PC-9 (cell line): ENCODE results near the gene ZNF71. TPM values are rescaled to one million over a fixed set of nuclear protein-coding genes. Genes with fewer than 3 reads are reported as not detected.

Experiments
- BruUV-seq: library from RNA; stranded (reverse); fragments of 400-500 nt; replicated peaks from 2 replicates; lab custom pipeline; 2021; lab: Mats Ljungman, UMichigan
- CTCF ChIA-PET: fragments of 300-600 bp; sonication (Branson Sonifier 250); formaldehyde crosslinking; loops from one replicate; lab custom pipeline; 2022; ENCODE audit warnings: antibody characterized with exemption; lab: Charles Lee
- POLR2A ChIA-PET: fragments of 300-600 bp; sonication (Branson Sonifier 250); formaldehyde crosslinking; loops from one replicate; lab custom pipeline; 2022; ENCODE audit warnings: antibody characterized with exemption; ENCODE audit not compliant: unreplicated experiment; lab: Charles Lee
- DNase-seq, 2 experiments: peaks; one replicate each; pipeline versions ENCODE4 v3.0.0 to v3.0.0-alpha.2; 2015 to 2022; ENCODE audit warnings: mixed read lengths in 1 of 2
- H2AFZ ChIP-seq: fragments of 200-600 bp; sonication (generic); 2 replicates; pipeline ENCODE4 v1.8.1; 2017; ENCODE audit warnings: antibody characterized with exemption
- H3F3A ChIP-seq: fragments of 200-600 bp; sonication (generic); 2 replicates; pipeline ENCODE4 v1.8.1; 2017; ENCODE audit warnings: antibody characterized with exemption, mild to moderate bottlenecking, low read depth; ENCODE audit not compliant: insufficient read depth
- H3K27ac ChIP-seq: fragments of 200-600 bp; sonication (generic); 2 replicates; pipeline ENCODE4 v1.6.1; 2016; ENCODE audit warnings: mixed run types
- H3K27me3 ChIP-seq: fragments of 200-600 bp; sonication (generic); 2 replicates; pipeline ENCODE4 v1.6.1; 2016; ENCODE audit warnings: low read depth, mixed run types; ENCODE audit not compliant: insufficient read depth
- H3K36me3 ChIP-seq: fragments of 200-600 bp; sonication (generic); 2 replicates; pipeline ENCODE4 v1.6.1; 2016; ENCODE audit warnings: low read depth, mixed run types
- H3K4me1 ChIP-seq: fragments of 200-600 bp; sonication (generic); replicated peaks from 2 replicates; pipeline ENCODE4 v1.6.1; 2016; ENCODE audit warnings: mixed run types; ENCODE audit not compliant: insufficient read depth
- H3K4me2 ChIP-seq: fragments of 200-600 bp; sonication (generic); 2 replicates; pipeline ENCODE4 v1.6.1; 2017; ENCODE audit warnings: mixed run types
- H3K4me3 ChIP-seq: fragments of 200-600 bp; sonication (generic); 2 replicates; pipeline ENCODE4 v1.6.1; 2016; ENCODE audit warnings: mixed run types
- H3K79me2 ChIP-seq: fragments of 200-600 bp; sonication (generic); 2 replicates; pipeline ENCODE4 v1.6.1; 2017; ENCODE audit warnings: low read depth, mixed run types
- H3K9me2 ChIP-seq: fragments of 200-600 bp; sonication (generic); 2 replicates; pipeline ENCODE4 v1.8.1; 2017; ENCODE audit warnings: mild to moderate bottlenecking; ENCODE audit not compliant: insufficient read depth
- H3K9me3 ChIP-seq: fragments of 200-600 bp; sonication (generic); 2 replicates; pipeline ENCODE4 v1.8.1; 2016; ENCODE audit warnings: low read depth; ENCODE audit not compliant: insufficient read depth
- H4K20me1 ChIP-seq: fragments of 200-600 bp; sonication (generic); 2 replicates; pipeline ENCODE4 v1.8.1; 2017; ENCODE audit not compliant: insufficient read depth
- CTCF ChIP-seq: fragments of 200-600 bp; sonication (generic); conservative IDR thresholded peaks from 2 replicates; pipeline ENCODE4 v1.6.1; 2017; ENCODE audit warnings: mixed run types, antibody characterized with exemption, mild to moderate bottlenecking, moderate library complexity
- EZH2 ChIP-seq: fragments of 200-600 bp; sonication (generic); IDR thresholded peaks from 2 replicates; pipeline ENCODE4 v1.8.0; 2017; ENCODE audit warnings: antibody characterized with exemption, low read depth
- intact Hi-C: fragments of 100-400 bp; cut with micrococcal nuclease; formaldehyde crosslinking; loops from one replicate; pipeline ENCODE4 v1.10.0; 2022; ENCODE audit not compliant: unreplicated experiment
- total RNA-seq: library from RNA; stranded (reverse); gene quantifications from 2 replicates; pipeline ENCODE4 v1.2.3, GENCODE V29; 2021

Gene ZNF71
- total RNA-seq, 1 experiment from 2014 or later, result 7.2 TPM

- no TSS peak for BruUV-seq
- Histone ChIP-seq H3F3A (no peaks in the 10 kb centered on the region), H3K4me2 (no peak overlapping the region), H3K27ac (no peak overlapping the region), H3K9me3 (no peaks in the 10 kb centered on the region; the same call in 1 of the 2 replicates), H2AFZ (no peak overlapping the region), H3K4me1 (no peaks in the 10 kb centered on the region), H4K20me1 (no peaks in the 10 kb centered on the region), H3K4me3 (no peak overlapping the region), H3K79me2 (no peaks in the 10 kb centered on the region), H3K27me3 (no peaks in the 10 kb centered on the region), H3K36me3 (no peaks in the 10 kb centered on the region), H3K9me2 (no peaks in the 10 kb centered on the region)
- CTCF ChIA-PET, result no interaction called here
- TF ChIP-seq CTCF (no peak), EZH2 (no peak)
- intact Hi-C loops, result no loop called here
- POLR2A ChIA-PET, result no interaction called here
- DNase-seq, result no peak
Observed at GRCh38 chr19:56633021-56633420, 37.9 kb downstream of the ZNF71 start.

- H4K20me1 ChIP-seq, result no peaks in the 10 kb centered on the region
- no peaks in the 10 kb centered on the region for H3F3A ChIP-seq
- peak; percentile 68 to 72 for DNase-seq
- peaks cover 10% of the 10 kb centered on the region for H3K27me3 ChIP-seq
- BruUV-seq, result no TSS peak
- H3K9me3 ChIP-seq, result no peaks in the 10 kb centered on the region; the same call in 1 of the 2 replicates
- no peaks in the 10 kb centered on the region for H3K36me3 ChIP-seq
- H3K27ac ChIP-seq, result no peak overlapping the region
- ChIA-PET POLR2A (no interaction called here), CTCF (no interaction called here)
- H3K4me1 ChIP-seq, result no peaks in the 10 kb centered on the region
- intact Hi-C loops, result no loop called here
- H3K9me2 ChIP-seq, result no peaks in the 10 kb centered on the region
- H2AFZ ChIP-seq, result no peak overlapping the region
- no peak overlapping the region for H3K4me3 ChIP-seq
- no peaks in the 10 kb centered on the region for H3K79me2 ChIP-seq
- no peak overlapping the region for H3K4me2 ChIP-seq
- TF ChIP-seq CTCF (no peak), EZH2 (no peak)
Observed at GRCh38 chr19:56637976-56638555, 43.0 kb downstream of the ZNF71 start.

DNA sequence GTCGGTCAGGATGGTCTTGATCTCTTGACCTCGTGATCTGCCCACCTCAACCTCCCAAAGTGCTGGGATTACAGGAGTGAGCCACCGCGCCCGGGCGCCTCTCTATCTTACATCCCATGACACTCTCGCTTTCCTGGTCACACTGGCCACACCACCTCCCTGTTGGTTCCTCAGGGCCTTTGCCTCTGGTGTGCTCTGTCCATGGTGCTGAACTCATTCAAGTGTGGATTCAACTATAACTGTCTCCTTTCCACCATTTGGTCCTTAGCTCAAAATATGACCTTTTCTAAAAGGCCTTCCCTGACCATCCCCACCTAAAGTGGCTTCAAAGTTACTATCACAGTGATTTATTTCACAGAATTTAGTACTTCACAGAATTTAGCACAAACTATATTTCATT, 44.1 kb downstream of the ZNF71 start:
- Histone ChIP-seq H3K9me2 (no peaks in the 10 kb centered on the region), H3K4me2 (no peak overlapping the region), H2AFZ (no peak overlapping the region), H3K27ac (no peak overlapping the region), H4K20me1 (no peaks in the 10 kb centered on the region), H3K4me3 (no peak overlapping the region), H3K36me3 (no peaks in the 10 kb centered on the region), H3K4me1 (no peaks in the 10 kb centered on the region), H3K27me3 (peaks cover 16% of the 10 kb centered on the region), H3F3A (no peaks in the 10 kb centered on the region), H3K9me3 (no peaks in the 10 kb centered on the region; the same call in 1 of the 2 replicates), H3K79me2 (no peaks in the 10 kb centered on the region)
- ChIA-PET CTCF (no interaction called here), POLR2A (no interaction called here)
- BruUV-seq, result no TSS peak
- DNase-seq, result peak in 1 of 2 experiments; percentile 16
- intact Hi-C loops, result no loop called here
- TF ChIP-seq EZH2, result no peak
- no peak for TF ChIP-seq CTCF
